Esophagus squamous epithelium (tissue), 4 donors: Measurements from ENCODE around the gene ASCL3.

Experiments
- POLR2A ChIP-seq, 4 donors: fragments of 450-650 bp; IDR thresholded peaks; one replicate each; pipeline ENCODE4 v1.6.1; 2017; ENCODE audit warnings: antibody characterized with exemption in 4 of 4, mild to moderate bottlenecking in 4 of 4, moderate library complexity in 3 of 4
- TF ChIP-seq, protein P1 (sequence below), 6 experiments: fragments of 450-650 bp in 4 of 6; fragments of 200-600 bp in 2 of 6; sonication (generic) in 2 of 6; IDR thresholded peaks; one replicate each; pipeline ENCODE4 v1.5.1; 2016 to 2019; ENCODE audit warnings: antibody characterized with exemption in 6 of 6, mild to moderate bottlenecking in 4 of 6, moderate library complexity in 4 of 6

DNA sequence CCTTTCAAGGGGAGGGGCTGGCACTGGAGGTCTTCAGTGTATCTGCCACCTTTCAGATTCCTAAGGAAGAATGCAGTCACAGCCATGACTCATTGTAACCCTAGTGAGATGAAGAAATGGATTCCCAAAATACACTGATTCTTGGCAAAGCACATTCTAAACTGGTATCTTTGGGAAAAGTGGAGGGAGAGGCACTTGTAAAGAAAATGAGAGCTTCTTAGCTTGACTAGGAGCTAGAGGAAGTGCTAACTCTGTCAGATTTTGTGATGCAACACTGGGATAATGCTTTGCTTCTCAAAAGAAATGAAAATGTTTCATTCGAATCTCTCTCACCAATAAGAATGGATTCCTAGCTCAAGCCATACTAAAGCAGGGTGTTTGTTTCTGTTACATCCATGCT, 46.6 kb upstream of the ASCL3 start:
- TF ChIP-seq, protein P1, sequence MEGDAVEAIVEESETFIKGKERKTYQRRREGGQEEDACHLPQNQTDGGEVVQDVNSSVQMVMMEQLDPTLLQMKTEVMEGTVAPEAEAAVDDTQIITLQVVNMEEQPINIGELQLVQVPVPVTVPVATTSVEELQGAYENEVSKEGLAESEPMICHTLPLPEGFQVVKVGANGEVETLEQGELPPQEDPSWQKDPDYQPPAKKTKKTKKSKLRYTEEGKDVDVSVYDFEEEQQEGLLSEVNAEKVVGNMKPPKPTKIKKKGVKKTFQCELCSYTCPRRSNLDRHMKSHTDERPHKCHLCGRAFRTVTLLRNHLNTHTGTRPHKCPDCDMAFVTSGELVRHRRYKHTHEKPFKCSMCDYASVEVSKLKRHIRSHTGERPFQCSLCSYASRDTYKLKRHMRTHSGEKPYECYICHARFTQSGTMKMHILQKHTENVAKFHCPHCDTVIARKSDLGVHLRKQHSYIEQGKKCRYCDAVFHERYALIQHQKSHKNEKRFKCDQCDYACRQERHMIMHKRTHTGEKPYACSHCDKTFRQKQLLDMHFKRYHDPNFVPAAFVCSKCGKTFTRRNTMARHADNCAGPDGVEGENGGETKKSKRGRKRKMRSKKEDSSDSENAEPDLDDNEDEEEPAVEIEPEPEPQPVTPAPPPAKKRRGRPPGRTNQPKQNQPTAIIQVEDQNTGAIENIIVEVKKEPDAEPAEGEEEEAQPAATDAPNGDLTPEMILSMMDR (IDR thresholded peaks at IDR 0.05), result no peak
- no peak for TF ChIP-seq POLR2A (IDR thresholded peaks at IDR 0.05)
